Esophagus squamous epithelium (tissue), 4 donors: Measurements from ENCODE around the gene HBE1.

Experiments used
- CTCF ChIP-seq, 6 experiments: fragments of 450-650 bp in 4 of 6; fragments of 200-600 bp in 2 of 6; sonication (generic) in 2 of 6; IDR thresholded peaks; one replicate each; pipeline ENCODE4 v1.5.1; 2016 to 2019; ENCODE audit warnings: antibody characterized with exemption in 6 of 6, mild to moderate bottlenecking in 4 of 6, moderate library complexity in 4 of 6
- POLR2A ChIP-seq, 4 donors: fragments of 450-650 bp; IDR thresholded peaks; one replicate each; pipeline ENCODE4 v1.6.1; 2017; ENCODE audit warnings: antibody characterized with exemption in 4 of 4, mild to moderate bottlenecking in 4 of 4, moderate library complexity in 3 of 4

GRCh38 chr11:5293028-5293427 lies 23.3 kb upstream of the HBE1 start:
- TF ChIP-seq CTCF (IDR thresholded peaks at IDR 0.05), result no peak
- no peak for TF ChIP-seq POLR2A (IDR thresholded peaks at IDR 0.05)
